Neuron (in vitro differentiated cells): ENCODE results near the gene ZDHHC14.

Experiments
- H2AFZ ChIP-seq: one replicate; pipeline ENCODE4 v1.6.1; 2013; ENCODE audit warnings: low read depth, mild to moderate bottlenecking, inconsistent platforms, low read length, moderate library complexity
- H3K27me3 ChIP-seq: one replicate; pipeline ENCODE4 v1.6.1; 2013; ENCODE audit warnings: low read length; ENCODE audit not compliant: insufficient read depth
- H3K36me3 ChIP-seq: one replicate; pipeline ENCODE4 v1.6.1; 2013; ENCODE audit warnings: low read length; ENCODE audit not compliant: insufficient read depth
- H3K4me1 ChIP-seq: one replicate; pipeline ENCODE4 v1.6.1; 2013; ENCODE audit warnings: low read length; ENCODE audit not compliant: insufficient read depth
- H3K4me3 ChIP-seq: 2 replicates; pipeline ENCODE4 v1.5.1; 2013; ENCODE audit warnings: mild to moderate bottlenecking, low read length, moderate library complexity
- H3K9me3 ChIP-seq: one replicate; pipeline ENCODE4 v1.6.1; 2013; ENCODE audit warnings: low read length

The ZDHHC14 gene

GRCh38 chr6:157596886-157597285 lies 215.9 kb downstream of the ZDHHC14 start:
- H3K9me3 ChIP-seq: no peaks in the 10 kb centered on the region
- H3K4me3 ChIP-seq: no peak overlapping the region
- no peaks in the 10 kb centered on the region for H3K36me3 ChIP-seq
- no peaks in the 10 kb centered on the region for H3K27me3 ChIP-seq
- no peaks in the 10 kb centered on the region for H3K4me1 ChIP-seq
- H2AFZ ChIP-seq: no peak overlapping the region

- H3K4me1 ChIP-seq: no peaks in the 10 kb centered on the region
- no peak overlapping the region for H2AFZ ChIP-seq
- H3K36me3 ChIP-seq: no peaks in the 10 kb centered on the region
- no peaks in the 10 kb centered on the region for H3K9me3 ChIP-seq
- no peak overlapping the region for H3K4me3 ChIP-seq
- no peaks in the 10 kb centered on the region for H3K27me3 ChIP-seq
Measured at GRCh38 chr6:157597461-157598312, 216.7 kb downstream of the ZDHHC14 start.

DNA sequence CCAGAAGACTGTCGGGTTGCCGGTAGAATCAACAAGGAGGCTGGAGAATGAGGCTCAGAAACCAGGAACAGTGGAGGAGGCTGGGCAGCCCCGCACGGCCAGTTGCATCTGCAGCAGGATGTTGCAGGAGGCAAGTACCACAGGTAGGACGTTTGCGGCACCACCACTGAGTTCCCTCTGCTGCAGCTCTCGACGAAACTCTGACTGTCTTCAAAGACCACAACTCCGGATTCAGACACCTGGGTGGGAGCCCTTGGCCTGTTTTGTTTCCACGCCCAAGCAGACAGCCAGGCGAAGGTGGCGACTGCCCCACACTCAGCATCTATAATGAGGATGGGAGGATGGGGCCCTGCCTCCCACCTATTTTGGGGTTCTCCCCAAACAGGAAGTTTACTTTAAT lies 218.2 kb downstream of the ZDHHC14 start:
- no peaks in the 10 kb centered on the region for H3K4me1 ChIP-seq
- no peak overlapping the region for H2AFZ ChIP-seq
- H3K36me3 ChIP-seq: no peaks in the 10 kb centered on the region
- no peaks in the 10 kb centered on the region for H3K27me3 ChIP-seq
- no peaks in the 10 kb centered on the region for H3K9me3 ChIP-seq
- no peak overlapping the region for H3K4me3 ChIP-seq

GRCh38 chr6:157600807-157601206 lies 219.8 kb downstream of the ZDHHC14 start:
- peaks cover 4% of the 10 kb centered on the region for H3K4me1 ChIP-seq
- no peaks in the 10 kb centered on the region for H3K9me3 ChIP-seq
- no peaks in the 10 kb centered on the region for H3K27me3 ChIP-seq
- H2AFZ ChIP-seq: no peak overlapping the region
- H3K36me3 ChIP-seq: no peaks in the 10 kb centered on the region
- no peak overlapping the region for H3K4me3 ChIP-seq

DNA sequence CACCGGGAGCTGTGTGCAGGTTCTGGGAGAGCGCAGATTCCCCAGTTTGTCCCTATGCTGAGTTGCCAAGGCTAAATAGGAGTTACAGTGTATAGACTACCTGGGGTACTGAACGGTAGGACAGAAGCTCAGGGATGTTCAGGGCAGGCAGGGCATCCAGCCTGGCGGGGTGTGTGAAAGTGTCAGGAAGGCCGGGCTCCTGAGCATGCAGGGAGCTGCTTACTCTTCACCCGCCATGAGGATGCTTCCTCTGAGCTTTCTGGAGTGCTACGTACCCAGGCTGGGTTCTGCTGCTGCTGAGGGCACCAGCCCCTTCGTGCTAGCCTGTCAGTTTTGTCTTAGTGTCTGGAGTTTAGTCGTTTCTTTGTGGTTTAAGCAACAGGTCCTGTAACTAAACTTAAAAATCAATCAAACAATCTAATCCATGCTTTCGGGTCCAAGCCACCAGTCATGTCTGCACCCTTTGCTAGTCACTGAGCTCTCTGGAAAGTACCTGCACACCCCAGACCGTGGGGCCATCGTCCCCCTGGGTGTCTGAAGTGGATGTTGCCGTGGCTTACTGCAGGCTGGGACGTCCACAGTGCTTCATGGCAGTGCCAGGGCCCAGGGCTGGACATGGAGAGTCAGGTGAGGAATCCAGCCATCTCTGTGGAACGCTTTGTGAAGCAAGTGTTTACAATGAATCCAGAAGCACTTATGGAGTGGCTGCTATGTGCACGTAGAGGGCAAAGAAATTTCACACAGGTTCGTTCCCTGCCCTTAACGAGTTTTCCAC lies 221.7 kb downstream of the ZDHHC14 start:
- no peak overlapping the region for H2AFZ ChIP-seq
- no peaks in the 10 kb centered on the region for H3K27me3 ChIP-seq
- H3K4me1 ChIP-seq: peaks cover 14% of the 10 kb centered on the region
- H3K36me3 ChIP-seq: no peaks in the 10 kb centered on the region
- no peaks in the 10 kb centered on the region for H3K9me3 ChIP-seq
- H3K4me3 ChIP-seq: no peak overlapping the region

DNA sequence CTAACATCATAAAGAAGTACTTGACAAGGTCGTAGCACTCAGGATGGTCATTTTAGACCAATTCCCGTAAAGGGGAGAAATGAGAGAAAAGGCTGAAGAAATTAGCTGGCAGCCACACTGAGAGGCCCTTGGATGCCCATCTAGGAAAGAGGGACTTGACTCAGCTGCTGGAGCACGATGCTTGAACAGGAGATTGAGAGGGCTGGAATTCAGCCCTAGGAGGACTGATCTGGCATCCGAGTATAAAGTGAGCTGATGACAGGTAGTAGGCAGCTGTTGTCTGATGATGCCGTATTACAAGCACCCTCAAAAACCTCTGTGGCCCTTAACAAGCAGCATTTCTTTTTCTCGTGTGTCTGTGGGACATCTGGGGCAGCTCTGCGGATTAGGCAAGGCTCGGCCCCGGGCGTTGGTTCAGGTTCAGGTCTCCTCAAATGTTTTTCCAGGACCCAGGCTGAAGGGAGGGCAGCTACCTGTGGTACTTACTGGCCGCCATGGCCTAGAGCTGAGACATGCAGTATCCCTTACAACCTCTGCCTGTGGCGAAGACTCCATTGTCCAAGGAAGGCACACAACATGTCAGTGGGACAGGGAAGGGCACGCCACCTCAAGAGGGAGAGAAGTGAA lies 222.4 kb downstream of the ZDHHC14 start:
- no peak overlapping the region for H2AFZ ChIP-seq
- no peaks in the 10 kb centered on the region for H3K36me3 ChIP-seq
- peaks cover 20% of the 10 kb centered on the region for H3K4me1 ChIP-seq
- H3K27me3 ChIP-seq: no peaks in the 10 kb centered on the region
- H3K4me3 ChIP-seq: no peak overlapping the region
- H3K9me3 ChIP-seq: no peaks in the 10 kb centered on the region

GRCh38 chr6:157603971-157604370 lies 223.0 kb downstream of the ZDHHC14 start:
- H2AFZ ChIP-seq: no peak overlapping the region
- peaks cover 20% of the 10 kb centered on the region for H3K4me1 ChIP-seq
- H3K9me3 ChIP-seq: no peaks in the 10 kb centered on the region
- H3K36me3 ChIP-seq: no peaks in the 10 kb centered on the region
- H3K27me3 ChIP-seq: no peaks in the 10 kb centered on the region
- no peak overlapping the region for H3K4me3 ChIP-seq

GRCh38 chr6:157604816-157605215 lies 223.8 kb downstream of the ZDHHC14 start:
- no peaks in the 10 kb centered on the region for H3K36me3 ChIP-seq
- no peak overlapping the region for H3K4me3 ChIP-seq
- H3K9me3 ChIP-seq: no peaks in the 10 kb centered on the region
- peaks cover 20% of the 10 kb centered on the region for H3K4me1 ChIP-seq
- H3K27me3 ChIP-seq: no peaks in the 10 kb centered on the region
- no peak overlapping the region for H2AFZ ChIP-seq

DNA sequence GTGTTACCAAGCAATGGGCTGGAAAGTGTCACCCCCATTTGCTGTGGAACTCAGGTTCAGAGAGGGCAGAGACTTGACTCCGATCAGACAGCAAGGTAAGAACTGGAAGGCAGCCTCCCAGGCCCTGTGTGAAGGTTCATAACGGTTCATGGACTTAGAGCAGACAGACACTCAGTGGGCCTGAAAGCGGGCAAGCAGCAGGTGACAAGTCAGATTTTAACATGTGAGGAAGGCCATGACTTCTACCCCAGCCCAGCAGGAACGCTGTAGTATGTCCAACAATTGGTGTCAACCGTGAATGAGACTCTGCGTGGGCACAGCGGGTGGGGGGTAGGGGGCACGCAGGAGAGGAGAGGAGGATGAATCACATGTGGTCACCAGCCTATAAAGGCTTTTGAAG lies 224.5 kb downstream of the ZDHHC14 start:
- no peak overlapping the region for H3K4me3 ChIP-seq
- no peaks in the 10 kb centered on the region for H3K27me3 ChIP-seq
- peaks cover 20% of the 10 kb centered on the region for H3K4me1 ChIP-seq
- no peaks in the 10 kb centered on the region for H3K36me3 ChIP-seq
- H2AFZ ChIP-seq: no peak overlapping the region
- H3K9me3 ChIP-seq: no peaks in the 10 kb centered on the region

DNA sequence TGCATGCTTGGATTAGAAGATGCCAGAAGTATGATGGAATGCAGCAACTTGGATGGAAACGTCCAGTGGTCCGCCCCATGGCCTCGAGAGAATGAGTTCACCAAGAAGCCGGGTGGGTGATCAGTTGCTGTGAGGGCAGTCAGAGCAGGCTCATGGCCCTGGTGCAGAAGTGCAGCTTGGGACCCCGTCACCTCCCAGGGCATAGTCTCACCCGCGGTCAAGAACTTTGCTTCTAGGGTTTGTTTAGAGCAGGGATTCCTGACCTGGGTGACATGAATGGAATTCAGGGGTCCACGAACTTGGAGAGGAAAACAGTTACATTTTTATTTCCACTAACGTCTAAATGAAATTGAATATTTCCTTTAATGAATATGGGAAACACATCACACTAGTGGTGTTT lies 225.5 kb downstream of the ZDHHC14 start:
- no peak overlapping the region for H3K4me3 ChIP-seq
- H3K4me1 ChIP-seq: peaks cover 20% of the 10 kb centered on the region
- H3K27me3 ChIP-seq: no peaks in the 10 kb centered on the region
- no peak overlapping the region for H2AFZ ChIP-seq
- no peaks in the 10 kb centered on the region for H3K9me3 ChIP-seq
- no peaks in the 10 kb centered on the region for H3K36me3 ChIP-seq

- Histone ChIP-seq H3K4me1 (peaks cover 20% of the 10 kb centered on the region), H2AFZ (no peak overlapping the region), H3K4me3 (no peak overlapping the region), H3K36me3 (no peaks in the 10 kb centered on the region), H3K9me3 (no peaks in the 10 kb centered on the region), H3K27me3 (no peaks in the 10 kb centered on the region)
Measured at GRCh38 chr6:157607317-157608109, 226.5 kb downstream of the ZDHHC14 start.

DNA sequence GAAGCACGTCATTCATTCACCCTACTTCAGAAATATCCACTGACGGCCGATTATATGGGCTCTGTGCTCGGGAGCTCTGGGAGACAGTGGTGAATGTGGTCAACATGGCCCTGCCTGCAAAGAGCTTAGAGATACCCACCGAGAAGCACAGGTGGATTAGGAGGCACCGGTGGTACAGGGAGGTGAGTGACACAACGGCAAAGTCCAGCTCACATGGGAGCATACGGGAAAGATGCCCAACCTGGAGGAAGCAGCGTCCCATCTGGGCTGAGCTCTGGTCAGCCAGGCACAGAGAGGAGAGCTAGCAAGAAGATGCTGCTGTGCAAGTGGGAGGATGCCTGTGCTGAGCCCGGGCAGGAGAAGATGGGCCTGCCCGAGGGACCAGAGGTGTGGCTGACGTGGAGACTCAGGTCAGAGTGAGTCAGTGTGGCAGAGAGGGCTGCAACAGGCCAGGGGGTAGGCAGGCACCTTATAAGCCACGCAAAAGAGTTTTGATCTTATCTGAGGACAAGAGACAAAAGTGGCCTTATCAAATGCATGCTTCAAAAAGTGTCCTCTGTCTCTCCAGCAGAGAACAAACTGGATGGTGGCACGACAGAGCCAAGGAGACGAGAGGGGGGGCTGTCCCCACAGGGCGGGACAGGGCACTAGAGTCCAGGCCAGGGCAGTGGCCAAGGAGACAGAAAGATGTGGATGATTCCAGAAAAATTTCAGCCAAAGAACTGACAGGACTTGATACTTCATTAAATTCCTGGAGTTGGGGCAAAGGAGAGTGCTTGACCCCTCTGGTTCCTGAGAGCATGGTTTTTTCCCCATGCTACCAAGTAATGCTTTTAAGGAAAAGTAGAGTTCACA lies 227.5 kb downstream of the ZDHHC14 start:
- Histone ChIP-seq H3K36me3 (no peaks in the 10 kb centered on the region), H3K4me3 (no peak overlapping the region), H3K9me3 (no peaks in the 10 kb centered on the region), H3K4me1 (peaks cover 20% of the 10 kb centered on the region), H2AFZ (no peak overlapping the region), H3K27me3 (no peaks in the 10 kb centered on the region)
